GM21717 (cell line): ENCODE results near the gene ANKRD55.

Experiments
- ATAC-seq: cut with Tn5 transposase; IDR thresholded peaks from one replicate; pipeline ENCODE4 v1.9.1; 2021; ENCODE audit warnings: mild to moderate bottlenecking, moderate library complexity; ENCODE audit not compliant: unreplicated experiment

Gene ANKRD55

GRCh38 chr5:56055287-56055686 lies 177.8 kb downstream of the ANKRD55 start:
- no peak for ATAC-seq

- no peak for ATAC-seq
These were observed 178.5 kb downstream of the ANKRD55 start for GRCh38 chr5:56054666-56055065.

DNA sequence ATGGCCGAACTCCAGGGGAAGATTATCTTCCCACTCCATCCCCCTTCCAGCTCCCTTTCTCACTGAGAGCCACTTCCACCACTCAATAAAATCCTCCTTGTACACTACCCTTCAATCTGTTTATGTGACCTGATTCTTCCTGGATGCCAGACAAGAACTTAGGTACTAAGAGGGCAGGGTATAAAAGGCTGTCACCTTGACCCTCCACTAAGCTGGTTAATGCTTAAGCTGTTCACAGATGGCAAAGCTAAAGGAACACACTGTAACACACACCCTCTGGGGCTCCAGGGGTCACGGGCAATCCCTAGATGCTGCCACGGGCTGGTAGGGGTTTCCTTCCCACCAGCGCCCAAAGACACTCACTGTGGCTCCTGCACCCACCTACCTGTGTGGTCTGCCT lies 179.8 kb downstream of the ANKRD55 start:
- no peak for ATAC-seq

DNA sequence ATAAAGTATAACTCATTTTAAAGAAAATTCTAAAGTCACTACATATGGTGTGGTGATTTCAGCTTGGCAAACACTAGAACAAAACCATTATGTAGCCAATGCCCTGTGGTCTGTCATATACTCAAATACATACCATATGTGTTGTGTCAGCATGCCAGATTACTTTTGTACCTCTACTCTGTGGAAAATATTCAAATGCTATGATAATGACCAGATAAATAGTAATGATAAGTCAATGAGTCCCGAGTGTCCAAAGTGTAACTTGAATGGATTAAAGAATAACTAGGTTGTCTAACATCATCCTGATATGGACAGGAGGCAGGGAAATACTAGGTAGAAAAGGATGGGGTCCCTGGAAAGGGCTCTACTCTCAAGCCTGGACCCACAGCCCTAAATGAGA lies 180.4 kb downstream of the ANKRD55 start:
- no peak for ATAC-seq

DNA sequence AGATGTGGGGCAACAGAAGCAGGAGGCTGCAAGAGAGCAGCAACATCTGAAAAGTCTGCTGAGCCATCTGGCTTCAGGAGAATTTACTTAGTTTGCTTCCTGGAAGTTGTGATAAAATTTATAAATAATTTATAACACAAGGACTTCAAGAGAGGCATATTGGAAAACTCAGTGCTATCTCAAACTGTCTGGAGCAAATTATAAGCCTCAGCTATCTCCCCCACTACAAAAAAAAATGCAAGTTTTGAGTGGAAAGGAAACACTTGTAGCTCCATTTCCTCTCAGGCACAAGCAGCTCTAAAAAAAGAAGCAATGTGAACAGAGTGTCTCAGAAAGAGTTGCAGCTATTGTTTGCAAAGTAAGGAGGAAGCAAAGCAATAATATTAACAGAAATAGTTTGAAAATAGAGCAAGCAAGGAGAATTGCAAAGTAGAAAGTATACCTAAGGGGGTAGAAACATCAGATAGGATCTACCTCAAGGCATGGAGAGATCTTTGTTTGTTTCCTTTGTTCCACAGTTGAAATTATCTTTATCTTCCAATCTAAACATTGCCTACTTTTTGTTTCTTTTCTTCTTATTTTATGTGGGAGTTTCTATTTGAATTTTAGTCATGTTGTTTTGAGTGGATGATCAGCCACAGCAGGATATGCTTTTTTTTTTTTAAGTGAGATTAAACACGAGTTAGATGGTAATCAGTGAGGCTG lies 182.4 kb downstream of the ANKRD55 start:
- ATAC-seq, result no peak
